Stimulated activated CD8-positive, alpha-beta memory T cell treated with anti-CD3 and anti-CD28 coated beads, Interleukin-12 subunit alpha, Interleukin-12 subunit beta, amount 100 ng/mL, for 24 hours (primary cell): ENCODE measurements around the gene SFMBT2.

Source experiments
- DNase-seq: peaks from one replicate; pipeline ENCODE4 v3.0.0-alpha.2; 2020; ENCODE audit errors: extremely low read depth

The SFMBT2 gene

DNA sequence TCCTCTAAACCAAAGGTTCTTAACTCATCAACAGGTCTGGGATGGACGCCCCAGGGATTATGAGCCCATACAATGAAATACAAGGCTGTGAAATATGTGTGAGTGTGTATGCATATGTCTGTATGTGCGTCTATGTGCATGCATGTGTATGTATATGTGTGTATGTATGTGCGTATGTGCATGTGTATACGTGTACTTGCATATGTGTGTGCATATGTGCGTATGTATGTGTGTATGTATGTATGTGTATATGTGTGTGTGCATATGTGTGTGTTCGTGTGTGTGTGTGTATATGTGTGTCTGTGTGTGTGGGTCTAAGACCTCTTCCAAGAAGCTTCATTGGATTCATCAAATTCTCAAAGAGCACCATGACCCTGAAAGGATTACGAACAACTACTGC is 112.3 kb downstream of the SFMBT2 start:
- no peak for DNase-seq

DNA sequence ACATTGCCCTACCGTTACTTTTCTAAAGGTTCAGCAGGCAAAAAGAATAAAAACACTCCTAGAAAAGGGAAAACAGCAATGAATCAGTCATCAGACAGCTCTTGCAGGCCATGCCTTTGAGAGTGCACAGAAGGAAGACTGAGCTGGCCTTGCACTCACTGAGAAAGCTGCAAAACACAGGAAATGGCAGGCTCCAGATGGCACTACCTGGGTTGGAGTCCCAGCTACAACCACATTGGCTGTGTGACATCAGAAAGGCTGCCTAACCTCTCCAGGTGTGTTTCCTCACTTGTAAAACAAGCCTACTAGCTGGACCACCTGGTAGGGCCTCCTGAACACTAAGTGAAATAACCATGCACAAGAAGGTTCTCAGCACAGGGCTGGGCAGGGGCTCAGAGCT is 113.7 kb downstream of the SFMBT2 start:
- no peak for DNase-seq

DNA sequence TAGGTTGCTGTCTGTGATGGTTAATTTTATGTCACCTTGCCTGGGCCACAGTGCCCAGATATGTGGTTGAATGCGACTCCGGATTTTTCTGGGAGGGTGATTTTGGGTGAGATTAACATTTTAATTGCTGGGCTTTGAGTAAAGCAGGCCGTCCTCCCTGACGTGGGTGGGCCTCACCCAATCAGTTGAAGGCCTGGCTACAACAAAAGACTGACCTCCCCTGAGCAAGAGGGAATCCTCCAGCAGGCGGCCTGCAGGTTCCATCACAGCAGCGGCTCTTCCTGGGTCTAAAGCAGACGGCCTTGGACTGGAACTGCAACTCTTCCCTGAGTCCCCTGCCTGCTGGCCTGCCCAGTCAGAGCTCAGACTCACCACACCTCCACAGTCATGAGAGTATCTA is 114.2 kb downstream of the SFMBT2 start:
- DNase-seq, result no peak

DNA sequence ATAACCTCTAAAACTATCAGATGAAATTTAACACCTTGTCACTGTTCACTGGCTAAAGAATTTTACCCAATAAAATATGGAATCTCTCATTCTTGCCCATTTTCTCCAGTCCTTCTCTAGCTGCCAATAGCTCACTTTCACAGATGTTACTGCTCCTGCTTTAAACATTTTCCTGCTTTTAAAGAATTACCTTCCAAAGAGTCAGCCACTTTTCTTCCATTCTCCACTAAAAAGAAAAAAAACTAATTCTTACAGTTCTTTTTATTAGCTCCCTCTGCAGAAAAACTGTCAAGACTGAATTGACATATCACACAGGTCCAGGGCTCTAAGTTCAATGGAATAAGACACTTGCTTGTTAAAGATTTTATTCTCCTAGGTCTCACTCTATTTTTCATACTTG is 114.8 kb downstream of the SFMBT2 start:
- DNase-seq, result no peak

- no peak for DNase-seq
These were observed 117.4 kb downstream of the SFMBT2 start for GRCh38 chr10:7293378-7293920.

- no peak for DNase-seq
These were observed 119.2 kb downstream of the SFMBT2 start for GRCh38 chr10:7291487-7292270.

DNA sequence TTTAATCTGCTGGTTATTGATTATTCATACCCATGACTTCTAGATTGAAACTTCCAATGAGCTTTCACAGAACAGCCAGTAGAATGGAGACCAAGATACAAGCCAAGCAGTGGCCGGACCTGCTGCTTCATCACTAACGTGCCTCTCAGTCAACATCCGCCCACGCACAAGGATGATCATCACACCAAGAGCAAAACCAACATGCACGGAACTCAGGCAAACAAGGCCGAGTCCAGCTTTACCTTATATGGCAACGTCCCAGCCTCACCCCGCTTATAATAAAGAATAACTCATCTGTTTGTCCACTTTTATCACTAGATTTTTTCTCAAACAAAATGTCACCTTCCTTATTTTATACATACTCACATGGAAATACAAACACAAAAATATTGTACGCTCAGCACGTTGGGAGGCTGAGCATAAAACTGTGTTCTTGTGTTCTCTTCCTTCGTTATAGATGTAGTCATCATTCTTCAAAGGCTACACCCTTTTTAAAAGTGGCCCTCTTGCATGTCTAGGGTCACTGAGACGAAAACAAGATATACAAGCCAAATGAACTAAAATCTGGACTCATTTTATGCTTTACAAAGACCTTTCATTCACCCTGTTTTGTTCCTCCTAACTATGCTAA is 122.7 kb downstream of the SFMBT2 start:
- DNase-seq, result no peak

DNA sequence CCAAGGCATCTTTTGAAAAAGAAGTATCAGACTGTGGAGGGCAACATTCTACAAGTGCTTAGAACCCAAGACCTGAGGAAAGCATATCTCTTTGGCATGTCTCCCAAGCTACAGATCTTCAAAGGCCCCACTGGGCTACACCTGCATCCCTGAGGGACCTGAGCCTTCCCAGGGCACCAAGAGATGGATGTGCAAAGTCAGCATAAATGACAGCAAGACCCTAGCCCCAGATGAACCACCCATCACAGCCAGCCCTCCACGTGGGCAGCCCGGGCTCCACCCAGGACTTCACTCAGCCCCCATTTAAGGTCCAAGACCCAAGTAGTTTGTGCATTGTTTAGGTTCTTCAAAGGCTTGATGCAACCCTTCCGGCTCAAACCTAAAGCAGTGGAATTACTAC is 123.5 kb downstream of the SFMBT2 start:
- no peak for DNase-seq

DNA sequence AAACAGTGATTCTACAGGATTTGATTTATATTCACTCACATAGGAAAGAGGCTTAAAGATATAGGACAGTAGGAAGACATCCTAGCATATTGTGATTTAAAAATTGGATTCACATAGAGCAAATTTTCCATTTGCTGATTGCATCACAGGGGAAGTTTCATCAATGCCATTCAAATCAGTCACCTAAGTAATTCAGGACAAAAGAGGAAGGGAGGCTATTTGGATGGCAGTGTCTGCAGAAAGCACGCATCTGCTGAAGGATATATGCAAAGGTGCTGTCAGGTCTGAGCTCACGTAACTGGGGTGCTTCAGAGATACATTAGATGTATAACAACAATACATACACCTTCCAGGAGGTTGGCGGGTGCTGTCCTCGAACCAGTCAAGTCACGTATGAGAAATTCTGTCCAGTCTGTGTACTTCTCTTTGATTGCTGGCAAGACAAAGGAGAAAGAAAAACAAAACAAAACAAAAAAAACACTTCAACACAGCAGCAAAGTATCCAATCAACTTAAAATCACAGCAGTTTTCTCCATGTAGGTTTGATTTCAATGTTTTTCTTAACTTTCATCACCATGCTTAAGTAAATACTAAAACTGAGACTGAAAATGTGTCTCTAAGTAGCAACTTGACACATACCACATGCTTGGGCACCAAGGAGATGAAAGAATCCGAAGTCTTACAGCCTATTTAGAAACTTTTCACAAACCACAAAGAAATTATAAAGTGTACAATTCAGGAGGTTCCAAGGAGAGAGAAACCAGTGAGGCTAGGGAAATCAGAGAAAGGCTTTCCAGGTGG is 125.1 kb downstream of the SFMBT2 start:
- no peak for DNase-seq

DNA sequence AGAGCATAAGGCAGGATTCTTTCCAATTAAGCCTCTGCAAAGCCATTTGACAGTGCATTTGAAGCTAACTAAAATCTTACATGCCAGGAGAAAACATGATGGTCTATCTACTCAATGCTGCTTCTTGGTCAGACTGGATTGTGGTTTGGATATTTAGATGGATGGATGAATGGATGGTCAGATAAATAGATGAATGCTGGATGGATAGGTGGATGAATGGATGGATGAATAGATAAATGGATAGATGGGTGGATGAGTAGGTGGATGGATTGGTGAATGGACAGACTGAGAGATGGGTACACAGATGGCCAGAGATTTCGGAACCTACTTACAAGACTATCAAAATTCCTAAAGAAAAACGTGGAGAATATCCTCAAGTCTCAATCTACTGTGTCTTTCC is 127.6 kb downstream of the SFMBT2 start:
- no peak for DNase-seq

DNA sequence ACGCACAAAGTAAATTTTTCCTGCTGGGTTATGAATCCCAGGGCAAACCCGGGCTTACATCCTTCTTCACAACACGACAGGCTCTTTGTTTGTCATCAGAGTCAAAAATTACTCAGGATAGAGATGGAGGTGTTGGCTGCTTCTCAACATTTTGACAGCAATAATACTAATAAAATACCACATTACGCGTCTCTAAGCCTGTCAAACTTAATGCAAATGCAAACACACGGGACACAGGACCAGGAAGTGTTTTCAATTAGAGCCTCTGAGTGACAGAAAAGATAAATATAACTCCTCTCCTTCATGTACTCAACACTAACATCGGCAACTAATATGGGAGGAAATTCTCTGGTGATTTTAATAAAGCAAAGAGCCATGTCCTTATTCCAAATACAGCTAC is 128.4 kb downstream of the SFMBT2 start:
- DNase-seq, result no peak

DNA sequence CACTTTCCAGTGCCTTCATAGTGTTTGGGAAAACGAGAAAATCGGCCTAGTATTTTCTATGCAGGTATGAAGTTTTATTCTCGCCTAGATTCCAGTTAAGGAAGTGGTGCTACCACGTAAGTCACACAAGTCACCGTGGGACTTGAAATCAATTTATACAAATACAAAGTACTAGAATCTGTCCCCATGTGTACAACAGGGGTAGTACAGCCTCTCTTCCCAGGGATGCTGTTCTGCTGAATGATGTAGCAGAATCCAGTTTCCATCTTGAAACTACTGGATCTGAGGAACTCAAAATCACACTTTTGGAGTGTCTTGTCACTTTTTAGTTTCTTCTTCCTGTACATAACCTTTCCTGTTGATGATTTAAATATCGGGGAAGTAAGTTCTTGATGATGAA is 129.4 kb downstream of the SFMBT2 start:
- no peak for DNase-seq

DNA sequence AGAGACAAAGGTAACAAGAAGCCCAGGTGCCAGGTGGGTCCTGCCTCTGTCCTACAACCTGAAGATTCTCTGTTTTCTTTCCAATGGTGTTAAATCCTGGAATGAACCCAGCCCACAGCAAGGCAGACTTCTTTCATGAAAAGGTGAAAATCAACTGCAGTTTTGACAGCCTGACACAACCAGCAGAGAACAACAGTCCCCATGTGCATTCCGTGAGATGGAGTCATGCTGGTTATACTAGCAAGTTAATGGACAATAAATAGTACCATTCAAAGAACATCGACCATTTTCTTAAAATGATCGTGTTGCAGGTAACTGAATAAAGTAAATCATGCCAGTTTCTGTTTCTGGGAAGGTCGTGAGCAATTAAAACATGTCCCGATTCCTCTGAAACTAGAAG is 131.5 kb downstream of the SFMBT2 start:
- no peak for DNase-seq

GRCh38 chr10:7277867-7278266 is 133.0 kb downstream of the SFMBT2 start:
- no peak for DNase-seq

GRCh38 chr10:7277432-7277831 is 133.4 kb downstream of the SFMBT2 start:
- DNase-seq, result no peak

- DNase-seq, result no peak
These were observed 134.9 kb downstream of the SFMBT2 start for GRCh38 chr10:7275761-7276440.

DNA sequence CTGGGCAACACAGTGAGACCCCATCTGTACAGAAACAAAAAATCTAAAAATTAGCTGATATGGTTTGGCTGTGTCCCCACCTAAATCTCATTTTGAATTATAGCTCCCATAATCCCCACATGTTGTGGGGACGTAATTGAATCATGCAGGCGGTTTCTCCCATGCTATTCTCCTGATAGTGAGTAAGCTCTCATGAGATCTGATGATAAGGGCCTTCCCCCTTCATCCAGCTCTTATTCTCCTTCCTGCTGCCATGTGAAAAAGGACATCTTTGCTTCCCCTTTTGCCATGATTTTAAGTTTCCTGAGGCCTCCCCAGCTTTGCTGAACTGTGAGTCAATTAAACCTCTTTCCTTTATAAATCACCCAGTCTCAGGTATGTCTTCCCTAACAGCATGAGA is 136.5 kb downstream of the SFMBT2 start:
- no peak for DNase-seq

GRCh38 chr10:7272008-7272407 is 138.8 kb downstream of the SFMBT2 start:
- DNase-seq, result no peak

GRCh38 chr10:7269988-7270387 is 140.8 kb downstream of the SFMBT2 start:
- DNase-seq, result no peak

GRCh38 chr10:7267142-7267541 is 143.7 kb downstream of the SFMBT2 start:
- DNase-seq, result no peak

DNA sequence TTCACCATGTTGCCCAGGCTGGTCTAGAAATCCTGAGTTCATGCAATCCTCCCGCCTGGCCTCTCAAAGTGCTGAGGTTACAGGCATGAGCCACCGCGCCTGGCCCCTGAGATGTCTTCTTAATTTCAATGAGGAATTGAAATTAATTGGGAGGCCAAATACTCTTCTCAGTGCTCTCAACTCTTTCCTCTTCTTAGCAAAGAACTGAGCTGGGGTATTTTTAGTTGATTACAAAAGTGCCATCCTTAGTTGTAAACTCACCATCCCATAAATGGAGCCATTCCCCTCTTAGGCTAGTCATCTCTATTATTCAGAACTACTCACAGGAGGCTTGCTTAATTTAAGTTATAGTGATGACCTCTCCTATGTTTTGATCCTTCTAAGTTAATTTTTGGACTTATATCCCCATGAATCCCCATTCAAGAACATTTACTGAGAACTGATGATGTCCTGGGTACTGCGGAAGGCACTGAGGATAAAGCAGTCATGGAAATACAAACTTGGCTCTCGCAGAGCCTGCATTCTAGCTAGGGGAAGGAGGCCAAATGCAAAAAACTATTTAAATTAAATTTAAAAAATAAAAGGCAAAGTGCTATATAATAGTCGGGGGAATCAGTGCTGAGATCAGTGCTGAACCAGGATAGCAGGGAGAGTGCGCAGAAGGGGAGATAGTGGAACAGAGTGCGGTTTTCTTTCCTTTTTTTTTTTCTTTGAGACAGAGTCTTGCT is 145.3 kb downstream of the SFMBT2 start:
- no peak for DNase-seq
